ENCODE data around the gene SLC22A12. TPM values are rescaled to one million over a fixed set of nuclear protein-coding genes. Genes with fewer than 3 reads are reported as not detected.

Gene SLC22A12
- polyA plus RNA-seq, 1 of the 3 experiments (the other 2 are of a cell fraction): not detected

DNA sequence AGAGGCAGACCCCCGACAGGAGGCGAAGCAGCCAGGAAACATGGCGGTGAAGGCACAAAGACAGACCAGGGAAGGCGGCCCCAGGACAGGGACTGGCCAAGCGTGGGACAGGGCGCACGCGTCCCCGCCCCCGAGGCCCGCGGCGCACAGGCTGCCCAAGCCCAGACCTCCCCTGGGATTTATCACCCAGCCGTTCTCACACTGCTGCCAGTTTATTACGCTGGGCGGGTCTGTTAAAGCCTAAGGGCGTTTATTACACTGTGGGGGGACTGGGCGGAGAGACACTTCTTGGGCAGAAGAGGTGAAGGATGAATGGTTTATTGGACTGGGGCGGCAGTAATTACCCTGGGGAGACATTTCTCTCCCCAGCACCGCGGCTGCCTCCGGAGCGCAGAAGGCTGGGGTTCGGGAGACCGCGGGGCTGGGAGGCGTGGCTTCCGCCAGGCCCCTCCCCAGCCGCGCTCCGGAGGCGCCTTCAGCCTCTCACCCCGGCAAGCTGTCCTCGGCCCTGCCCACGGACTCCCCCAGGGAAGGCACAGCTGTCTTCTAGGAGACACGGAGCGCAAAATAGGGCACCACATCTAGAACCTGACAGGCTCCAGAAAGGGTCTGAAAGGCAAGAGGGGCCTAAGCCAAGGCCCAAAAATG is 47.1 kb downstream of the SLC22A12 start:
- H2AFZ ChIP-seq (ENCODE audit: low read depth): no peak overlapping the region
- no peaks in the 10 kb centered on the region for H3K9me2 ChIP-seq
- no peaks in the 10 kb centered on the region for H3K36me3 ChIP-seq (replicated peaks in 1 of 2; ENCODE audit: control insufficient read depth in 1 of 2, insufficient read depth in 2 of 2, low read length in 1 of 2)
- no peaks in the 10 kb centered on the region for H3K9me3 ChIP-seq
- H3F3A ChIP-seq (replicated peaks; ENCODE audit: insufficient read depth): no peaks in the 10 kb centered on the region
- no peak overlapping the region for H3K9ac ChIP-seq
- peak; percentile 95 for DNase-seq
- POLR2A ChIA-PET: no interaction called here
- peak overlapping the region in 1 of 2 experiments; percentile 91; a peak in 2 of 4 replicates for H3K27ac ChIP-seq (ENCODE audit: low read depth in 2 of 2, low read length in 1 of 2)
- H3K79me2 ChIP-seq (ENCODE audit: insufficient read depth): no peaks in the 10 kb centered on the region
- CTCF ChIA-PET: interaction anchor here (0.6 to 2.7 kb wide), 5 partner anchors 11 to 189 kb away, joined by 3 to 9 read pairs (median 3); no protein-coding TSS in a partner anchor
- H3K4me1 ChIP-seq (ENCODE audit: control insufficient read depth in 1 of 2, insufficient read depth in 2 of 2, low read depth in 1 of 2, low read length in 1 of 2): peaks cover 0 to 59% of the 10 kb centered on the region in 2 experiments; a peak in 1 of 4 replicates
- peak overlapping the region; percentile 16 to 34; a peak in 3 of 4 replicates for H3K4me3 ChIP-seq (ENCODE audit: low read depth in 2 of 2, low read length in 1 of 2)
- WGBS (ENCODE audit: low lambda C conversion rate): 24% methylated on average over 27 of the region's 37 CpGs
- H3K27me3 ChIP-seq (ENCODE audit: insufficient read depth): peaks cover 61% of the 10 kb centered on the region
- no peaks in the 10 kb centered on the region for H4K20me1 ChIP-seq (ENCODE audit: insufficient read depth)
- peak overlapping the region; percentile 24; the same call in 1 of the 2 replicates for H3K4me2 ChIP-seq
- TF ChIP-seq MXI1 (IDR thresholded peaks at IDR 0.05; ENCODE audit: low read depth, low read length) (peak; percentile 88), RCOR1 (IDR thresholded peaks at IDR 0.05; ENCODE audit: low read length) (peak; percentile 40; the same call in 1 of the 2 replicates), SMC3 (IDR thresholded peaks at IDR 0.05; ENCODE audit: low read depth, low read length) (peak; percentile 1; the same call in 1 of the 2 replicates), GATA2 (CRISPR knock-in tag; IDR thresholded peaks at IDR 0.05) (no peak), FOXJ3 (CRISPR knock-in tag; IDR thresholded peaks at IDR 0.05) (0 out of 2 replicates have a peak, but pooled peaks have one; percentile 53), CHD2 (IDR thresholded peaks at IDR 0.05; ENCODE audit: low read length, partially characterized antibody) (peak; percentile 11), IRF3 (IDR thresholded peaks at IDR 0.05; ENCODE audit: low read depth, low read length) (no peak), USF2 (IDR thresholded peaks at IDR 0.05; ENCODE audit: borderline replicate concordance, low read depth, low read length) (no peak), TCF12 (IDR thresholded peaks at IDR 0.05) (no peak), POLR2AphosphoS5 (IDR thresholded peaks at IDR 0.05; ENCODE audit: low read depth, low read length) (no peak), TEAD4 (IDR thresholded peaks at IDR 0.05; ENCODE audit: borderline replicate concordance, insufficient read depth) (no peak), MEF2A (IDR thresholded peaks at IDR 0.05; ENCODE audit: borderline replicate concordance, low read depth) (no peak), CTCF (IDR thresholded peaks at IDR 0.05) (no peak), FOSL2 (IDR thresholded peaks at IDR 0.05; ENCODE audit: borderline replicate concordance, low read depth) (no peak), TAF1 (IDR thresholded peaks at IDR 0.05; ENCODE audit: borderline replicate concordance, low read depth, low read length) (no peak), ZBTB33 (IDR thresholded peaks at IDR 0.05; ENCODE audit: borderline replicate concordance, low read depth) (no peak), EZH2phosphoT487 (IDR thresholded peaks at IDR 0.05; ENCODE audit: borderline replicate concordance, low read depth) (no peak), RFX5 (IDR thresholded peaks at IDR 0.05; ENCODE audit: low read length) (no peak), ELF1 (IDR thresholded peaks at IDR 0.05) (no peak), SIN3A (IDR thresholded peaks at IDR 0.05; ENCODE audit: borderline replicate concordance, low read depth, low read length) (no peak), RXRA (IDR thresholded peaks at IDR 0.05; ENCODE audit: borderline replicate concordance, low read depth) (no peak), NFIC (IDR thresholded peaks at IDR 0.05; ENCODE audit: borderline replicate concordance) (no peak)
- TF ChIP-seq, protein P1, sequence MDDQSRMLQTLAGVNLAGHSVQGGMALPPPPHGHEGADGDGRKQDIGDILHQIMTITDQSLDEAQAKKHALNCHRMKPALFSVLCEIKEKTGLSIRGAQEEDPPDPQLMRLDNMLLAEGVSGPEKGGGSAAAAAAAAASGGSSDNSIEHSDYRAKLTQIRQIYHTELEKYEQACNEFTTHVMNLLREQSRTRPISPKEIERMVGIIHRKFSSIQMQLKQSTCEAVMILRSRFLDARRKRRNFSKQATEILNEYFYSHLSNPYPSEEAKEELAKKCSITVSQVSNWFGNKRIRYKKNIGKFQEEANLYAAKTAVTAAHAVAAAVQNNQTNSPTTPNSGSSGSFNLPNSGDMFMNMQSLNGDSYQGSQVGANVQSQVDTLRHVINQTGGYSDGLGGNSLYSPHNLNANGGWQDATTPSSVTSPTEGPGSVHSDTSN (IDR thresholded peaks at IDR 0.05): no peak
